ENCODE measurements around the gene TEAD3. TPM values are rescaled to one million over a fixed set of nuclear protein-coding genes. Genes with fewer than 3 reads are reported as not detected.

TEAD3 gene
- polyA plus RNA-seq, 1 donor from 2014 or later: 0.10 TPM

- H3K9me3 ChIP-seq (ENCODE audit: low read length): no peaks in the 10 kb centered on the region
- TF ChIP-seq SMC3 (conservative IDR thresholded peaks at IDR 0.05; ENCODE audit: poor library complexity) (no peak), CTCF (IDR thresholded peaks at IDR 0.05; ENCODE audit: poor library complexity, severe bottlenecking) (no peak), REST (IDR thresholded peaks at IDR 0.05; ENCODE audit: borderline replicate concordance) (no peak), RAD21 (conservative IDR thresholded peaks at IDR 0.05) (no peak), TAF1 (IDR thresholded peaks at IDR 0.05; ENCODE audit: low read depth) (no peak), MXI1 (conservative IDR thresholded peaks at IDR 0.05; ENCODE audit: poor library complexity, severe bottlenecking) (no peak), EP300 (conservative IDR thresholded peaks at IDR 0.05; ENCODE audit: poor library complexity, severe bottlenecking) (no peak)
- H3K27ac ChIP-seq (ENCODE audit: low read length): no peak overlapping the region
- H3K27me3 ChIP-seq (ENCODE audit: insufficient read depth, low read depth, low read length): no peaks in the 10 kb centered on the region
- H3K9me2 ChIP-seq (ENCODE audit: insufficient read depth, low read length): no peaks in the 10 kb centered on the region
- no peak overlapping the region for H3K4me2 ChIP-seq (ENCODE audit: low read length)
- H3K9ac ChIP-seq (ENCODE audit: low read length): no peak overlapping the region
- H3K36me3 ChIP-seq (ENCODE audit: insufficient read depth, low read length): no peaks in the 10 kb centered on the region
- no peak overlapping the region for H2AFZ ChIP-seq (ENCODE audit: low read depth, low read length)
- no peaks in the 10 kb centered on the region for H4K20me1 ChIP-seq (ENCODE audit: insufficient read depth)
- no peaks in the 10 kb centered on the region for H3K79me2 ChIP-seq (replicated peaks; ENCODE audit: insufficient read depth, low read length)
- H3F3A ChIP-seq (ENCODE audit: insufficient read depth, low read length, poor library complexity, severe bottlenecking): no peaks in the 10 kb centered on the region
- H3K4me3 ChIP-seq (ENCODE audit: low read length): no peak overlapping the region
Measured at GRCh38 chr6:35533981-35534380, 37.1 kb upstream of the TEAD3 start.

GRCh38 chr6:35532126-35532525 lies 35.2 kb upstream of the TEAD3 start:
- Histone ChIP-seq H3K79me2 (replicated peaks; ENCODE audit: insufficient read depth, low read length) (no peaks in the 10 kb centered on the region), H4K20me1 (ENCODE audit: insufficient read depth) (no peaks in the 10 kb centered on the region), H3F3A (ENCODE audit: insufficient read depth, low read length, poor library complexity, severe bottlenecking) (no peaks in the 10 kb centered on the region), H3K9ac (ENCODE audit: low read length) (no peak overlapping the region), H3K4me3 (ENCODE audit: low read length) (no peak overlapping the region), H2AFZ (ENCODE audit: low read depth, low read length) (no peak overlapping the region), H3K4me2 (ENCODE audit: low read length) (no peak overlapping the region), H3K9me3 (ENCODE audit: low read length) (no peaks in the 10 kb centered on the region), H3K27me3 (ENCODE audit: insufficient read depth, low read depth, low read length) (no peaks in the 10 kb centered on the region), H3K9me2 (ENCODE audit: insufficient read depth, low read length) (no peaks in the 10 kb centered on the region), H3K27ac (ENCODE audit: low read length) (no peak overlapping the region), H3K36me3 (ENCODE audit: insufficient read depth, low read length) (no peaks in the 10 kb centered on the region)
- TF ChIP-seq REST (IDR thresholded peaks at IDR 0.05; ENCODE audit: borderline replicate concordance): no peak
- no peak for TF ChIP-seq EZH2 (IDR thresholded peaks at IDR 0.05; ENCODE audit: borderline replicate concordance, insufficient read depth, low read length, poor library complexity, severe bottlenecking)
- TF ChIP-seq POLR2AphosphoS5 (IDR thresholded peaks at IDR 0.05): no peak
- TF ChIP-seq RAD21 (conservative IDR thresholded peaks at IDR 0.05): no peak
- no peak for TF ChIP-seq CTCF (IDR thresholded peaks at IDR 0.05; ENCODE audit: poor library complexity, severe bottlenecking)
- no peak for TF ChIP-seq TAF1 (IDR thresholded peaks at IDR 0.05; ENCODE audit: low read depth)
- no peak for TF ChIP-seq SMC3 (conservative IDR thresholded peaks at IDR 0.05; ENCODE audit: poor library complexity)
- TF ChIP-seq EP300 (conservative IDR thresholded peaks at IDR 0.05; ENCODE audit: poor library complexity, severe bottlenecking): no peak
- no peak for TF ChIP-seq MXI1 (conservative IDR thresholded peaks at IDR 0.05; ENCODE audit: poor library complexity, severe bottlenecking)

All from neural cell (in vitro differentiated cells).